Stimulated activated CD8-positive, alpha-beta memory T cell treated with anti-CD3 and anti-CD28 coated beads, Interleukin-4, amount 100 ng/mL, for 4 hours (primary cell): ENCODE results near the gene RMP24.

Source experiments
- DNase-seq, 2 donors: peaks; one replicate each; pipeline ENCODE4 v3.0.0-alpha.2; 2020; ENCODE audit warnings: low read depth in 2 of 2, low spot score in 1 of 2

RMP24 gene

DNA sequence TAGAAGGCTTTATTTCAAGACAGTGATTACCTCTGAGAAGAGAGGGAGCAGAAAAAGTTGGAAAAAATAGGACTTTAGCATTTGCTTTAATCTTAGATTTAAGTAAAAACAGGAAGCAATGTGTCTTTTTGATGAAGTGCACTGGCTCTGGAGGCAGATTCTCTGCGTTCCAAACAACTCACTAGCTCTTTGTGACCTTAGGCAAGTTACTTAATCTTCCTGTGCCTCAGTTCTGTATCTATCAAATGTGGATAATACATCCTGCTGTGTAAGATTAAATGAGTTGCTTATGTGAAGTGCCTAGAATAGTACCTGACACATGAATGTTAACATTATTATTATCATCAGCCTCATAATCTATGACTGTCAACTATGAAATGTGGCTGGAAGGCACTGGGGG, 52.5 kb downstream of the RMP24 start:
- no peak for DNase-seq

DNA sequence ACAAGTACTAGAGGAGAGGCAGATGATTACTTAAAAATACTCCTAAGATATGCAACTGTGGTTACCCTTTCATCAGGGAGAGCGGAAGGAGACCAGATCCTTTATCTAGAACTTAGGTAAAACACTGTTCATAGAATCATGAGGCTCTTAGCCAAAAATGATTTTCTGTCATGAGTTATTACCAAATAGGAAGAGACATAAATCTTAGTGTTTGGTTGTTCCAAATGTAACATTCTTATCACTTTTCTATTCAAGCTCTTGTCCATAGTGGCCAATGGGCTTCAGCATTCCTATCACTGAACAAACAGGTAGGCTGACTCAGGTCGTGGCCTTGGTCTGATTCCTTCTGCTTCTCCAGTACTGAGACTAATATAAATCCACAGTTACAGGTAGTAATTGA, 56.4 kb downstream of the RMP24 start:
- no peak for DNase-seq
